ENCODE results near the gene TPX2. TPM values are rescaled to one million over a fixed set of nuclear protein-coding genes. Genes with fewer than 3 reads are reported as not detected.
A peak's percentile ranks its signal among the peaks of the same experiment; 100 is the strongest.

The TPX2 gene
- total RNA-seq, 1 experiment from 2014 or later, result 191 TPM

GRCh38 chr20:31705598-31706597 lies 33.2 kb upstream of the TPX2 start:
- no peak for DNase-seq (ENCODE audit: low read depth)

- no peak for DNase-seq (ENCODE audit: low read depth)
Measured at GRCh38 chr20:31706607-31707257, 32.4 kb upstream of the TPX2 start.

GRCh38 chr20:31707258-31707615 lies 31.9 kb upstream of the TPX2 start:
- no peak for DNase-seq (ENCODE audit: low read depth)

GRCh38 chr20:31707994-31708735 lies 30.9 kb upstream of the TPX2 start:
- DNase-seq (ENCODE audit: low read depth), result peak; percentile 80

GRCh38 chr20:31708736-31709534 lies 30.2 kb upstream of the TPX2 start:
- no peak for DNase-seq (ENCODE audit: low read depth)

GRCh38 chr20:31709939-31710338 lies 29.2 kb upstream of the TPX2 start:
- DNase-seq (ENCODE audit: low read depth), result no peak

GRCh38 chr20:31710423-31711108 lies 28.5 kb upstream of the TPX2 start:
- DNase-seq (ENCODE audit: low read depth), result no peak

GRCh38 chr20:31711179-31712111 lies 27.6 kb upstream of the TPX2 start:
- no peak for DNase-seq (ENCODE audit: low read depth)

GRCh38 chr20:31712112-31712553 lies 27.0 kb upstream of the TPX2 start:
- DNase-seq (ENCODE audit: low read depth), result no peak

- peak; percentile 98 for DNase-seq (ENCODE audit: low read depth)
Measured at GRCh38 chr20:31712564-31713311, 26.4 kb upstream of the TPX2 start.

GRCh38 chr20:31713312-31714273 lies 25.5 kb upstream of the TPX2 start:
- DNase-seq (ENCODE audit: low read depth), result peak; percentile 97

- DNase-seq (ENCODE audit: low read depth), result no peak
Measured at GRCh38 chr20:31715766-31716165, 23.3 kb upstream of the TPX2 start.

GRCh38 chr20:31716351-31716750 lies 22.7 kb upstream of the TPX2 start:
- no peak for DNase-seq (ENCODE audit: low read depth)

- no peak for DNase-seq (ENCODE audit: low read depth)
Measured at GRCh38 chr20:31716818-31717477, 22.1 kb upstream of the TPX2 start.

GRCh38 chr20:31717478-31718201 lies 21.4 kb upstream of the TPX2 start:
- no peak for DNase-seq (ENCODE audit: low read depth)

- no peak for DNase-seq (ENCODE audit: low read depth)
Measured at GRCh38 chr20:31718952-31719643, 20.0 kb upstream of the TPX2 start.

Measured in LHCN-M2 (cell line).